NCI-H82 treated with DMSO at 0.1 percent for 48 hours (cell line): ENCODE measurements around the gene NBPF4.
"Not testable (repeated sequence)": the region's sequence is repeated elsewhere in the genome, so short reads cannot be mapped to it uniquely, and the experiment has no call there.

ENCODE experiments used
- DNase-seq: peaks from one replicate; lab custom pipeline; 2025; ENCODE audit not compliant: unreplicated experiment; lab: John Stamatoyannopoulos, UW

Gene NBPF4

GRCh38 chr1:108243976-108244375 is at the start of gene NBPF4:
TSS of gene NBPF4 (minus strand) at chr1:108244076. CDS start at chr1:108243761, 315 bp downstream.
- not testable (repeated sequence) for DNase-seq

GRCh38 chr1:108282528-108283257 is 38.8 kb upstream of the NBPF4 start:
- DNase-seq = not testable (repeated sequence)

GRCh38 chr1:108272485-108273327 is 28.8 kb upstream of the NBPF4 start:
- not testable (repeated sequence) for DNase-seq

- DNase-seq = not testable (repeated sequence)
Measured at GRCh38 chr1:108267097-108267496, 23.2 kb upstream of the NBPF4 start.

- not testable (repeated sequence) for DNase-seq
Measured at GRCh38 chr1:108261967-108262366, 18.1 kb upstream of the NBPF4 start.

- DNase-seq = not testable (repeated sequence)
Measured at GRCh38 chr1:108261519-108261918, 17.6 kb upstream of the NBPF4 start.

- not testable (repeated sequence) for DNase-seq
Measured at GRCh38 chr1:108260578-108261259, 16.8 kb upstream of the NBPF4 start.

- DNase-seq = not testable (repeated sequence)
Measured at GRCh38 chr1:108255426-108255825, 11.6 kb upstream of the NBPF4 start.

GRCh38 chr1:108239426-108239825 is 4.5 kb downstream of the NBPF4 start:
- not testable (repeated sequence) for DNase-seq

- not testable (repeated sequence) for DNase-seq
Measured at GRCh38 chr1:108235308-108235707, 8.6 kb downstream of the NBPF4 start.

- DNase-seq = not testable (repeated sequence)
Measured at GRCh38 chr1:108232183-108232582, 11.7 kb downstream of the NBPF4 start.

GRCh38 chr1:108229976-108230375 is 13.9 kb downstream of the NBPF4 start:
- DNase-seq = not testable (repeated sequence)

- DNase-seq = not testable (repeated sequence)
Measured at GRCh38 chr1:108227772-108228171, 16.1 kb downstream of the NBPF4 start.

- DNase-seq = not testable (repeated sequence)
Measured at GRCh38 chr1:108226855-108227254, 17.0 kb downstream of the NBPF4 start.

GRCh38 chr1:108223226-108223625 is 20.6 kb downstream of the NBPF4 start:
- DNase-seq = not testable (repeated sequence)

GRCh38 chr1:108217515-108218174 is 26.2 kb downstream of the NBPF4 start:
- DNase-seq = not testable (repeated sequence)

GRCh38 chr1:108217007-108217406 is 26.9 kb downstream of the NBPF4 start:
- not testable (repeated sequence) for DNase-seq

GRCh38 chr1:108216028-108216890 is 27.6 kb downstream of the NBPF4 start:
- not testable (repeated sequence) for DNase-seq

- not testable (repeated sequence) for DNase-seq
Measured at GRCh38 chr1:108214641-108215465, 29.0 kb downstream of the NBPF4 start.
